Panc1 (cell line): ENCODE data around the gene DEPDC5. TPM values are rescaled to one million over a fixed set of nuclear protein-coding genes. Genes with fewer than 3 reads are reported as not detected.

Source experiments
- ATAC-seq: fragments of 200-7000 bp; cut with Tn5 transposase; 2 replicates; pipeline ENCODE4 v1.9.1; 2020; ENCODE audit warnings: mild to moderate bottlenecking, moderate library complexity
- BruUV-seq: library from RNA; stranded (reverse); fragments of 400-500 nt; replicated peaks from 2 replicates; lab custom pipeline; 2021; lab: Mats Ljungman, UMichigan
- CTCF ChIA-PET: fragments of 300-600 bp; sonication (Branson Sonifier 250); formaldehyde crosslinking; loops from one replicate; lab custom pipeline; 2022; ENCODE audit warnings: antibody characterized with exemption; lab: Charles Lee
- POLR2A ChIA-PET: fragments of 300-600 bp; sonication (Branson Sonifier 250); formaldehyde crosslinking; loops from one replicate; lab custom pipeline; 2022; ENCODE audit warnings: antibody characterized with exemption; lab: Charles Lee
- DNase-seq: peaks from one replicate; pipeline ENCODE4 v3.0.0-alpha.2; 2010; ENCODE audit warnings: low read depth, low spot score
- H3K27ac ChIP-seq: 2 replicates; pipeline ENCODE4 v1.5.1; 2011; ENCODE audit warnings: mild to moderate bottlenecking, low read length, inconsistent platforms
- H3K27me3 ChIP-seq: fragments of 200-500 bp; sonication (Bioruptor generic); 2 replicates; pipeline ENCODE4 v1.6.0; 2014; ENCODE audit warnings: low read length, inconsistent platforms; ENCODE audit not compliant: control insufficient read depth, insufficient read depth
- H3K36me3 ChIP-seq: fragments of 200-500 bp; sonication (Bioruptor generic); 2 replicates; pipeline ENCODE4 v1.5.1; 2014; ENCODE audit warnings: inconsistent platforms, mild to moderate bottlenecking, low read length, moderate library complexity; ENCODE audit not compliant: control insufficient read depth, insufficient read depth
- H3K4me1 ChIP-seq: 2 replicates; pipeline ENCODE4 v1.5.1; 2011; ENCODE audit warnings: inconsistent platforms, mild to moderate bottlenecking, low read length, moderate library complexity; ENCODE audit not compliant: control insufficient read depth, insufficient read depth
- H3K4me3 ChIP-seq, 2 experiments: 2 replicates each; pipeline ENCODE4 v1.5.1; 2011 to 2012; ENCODE audit warnings: low read depth in 2 of 2, low read length in 2 of 2, mild to moderate bottlenecking in 2 of 2, inconsistent platforms in 1 of 2, moderate library complexity in 1 of 2
- H3K9me3 ChIP-seq: fragments of 200-500 bp; sonication (Bioruptor generic); 2 replicates; pipeline ENCODE4 v1.5.1; 2014; ENCODE audit warnings: low read depth, mild to moderate bottlenecking, inconsistent platforms, low read length, moderate library complexity; ENCODE audit not compliant: control insufficient read depth, insufficient read depth
- CTCF ChIP-seq: fragments of 450-650 bp; IDR thresholded peaks from 2 replicates; pipeline ENCODE4 v1.5.1; 2017; ENCODE audit warnings: mild to moderate bottlenecking
- POLR2AphosphoS5 ChIP-seq: IDR thresholded peaks from 2 replicates; pipeline ENCODE4 v1.6.1; 2012; ENCODE audit warnings: mild to moderate bottlenecking, low read depth, low read length, moderate library complexity
- SIN3A ChIP-seq: IDR thresholded peaks from 2 replicates; pipeline ENCODE4 v1.6.1; 2012; ENCODE audit warnings: low read depth, mild to moderate bottlenecking, low read length, moderate library complexity, borderline replicate concordance; ENCODE audit not compliant: insufficient read depth
- TCF7L2 ChIP-seq: IDR thresholded peaks from 2 replicates; pipeline ENCODE4 v1.6.1; 2011; ENCODE audit warnings: mild to moderate bottlenecking, low read depth, low read length, inconsistent platforms
- in situ Hi-C: cut with HindIII; loops from 2 replicates; pipeline ENCODE4 v1.10.0; 2016; ENCODE audit warnings: low sequenced_read_pairs, low pct_unique_long_range_greater_than_20kb
- intact Hi-C: fragments of 100-400 bp; cut with micrococcal nuclease; formaldehyde crosslinking; loops from one replicate; pipeline ENCODE4 v1.10.0; 2022; ENCODE audit not compliant: unreplicated experiment
- total RNA-seq: library from RNA; stranded (reverse); gene quantifications from one replicate; pipeline ENCODE4 v1.2.1, GENCODE V29; 2021; ENCODE audit not compliant: unreplicated experiment
- TF ChIP-seq, protein P1 (sequence below), 2 experiments: IDR thresholded peaks; 2 replicates each; pipeline ENCODE4 v1.6.1; 2011 to 2012; ENCODE audit warnings: low read depth in 2 of 2, control low read depth in 1 of 2, low read length in 1 of 2, mild to moderate bottlenecking in 1 of 2, moderate library complexity in 1 of 2; ENCODE audit not compliant: insufficient read depth in 1 of 2

The DEPDC5 gene
- total RNA-seq, 1 experiment from 2014 or later, result 20.2 TPM

- in situ Hi-C loops (no loop called here), intact Hi-C loops (no loop called here)
- no TSS peak for BruUV-seq
- H3K27me3 ChIP-seq, result no peaks in the 10 kb centered on the region; the same call in 1 of the 2 replicates
- no peak for ATAC-seq
- no peaks in the 10 kb centered on the region for H3K4me1 ChIP-seq
- no peak for TF ChIP-seq CTCF
- H3K4me3 ChIP-seq, result no peak overlapping the region
- no peaks in the 10 kb centered on the region for H3K36me3 ChIP-seq
- no peak for DNase-seq
- no peaks in the 10 kb centered on the region for H3K9me3 ChIP-seq
- H3K27ac ChIP-seq, result no peak overlapping the region
- CTCF ChIA-PET, result no interaction called here
- POLR2A ChIA-PET, result no interaction called here
Measured at GRCh38 chr22:31923747-31924146, 169.9 kb downstream of the DEPDC5 start.

DNA sequence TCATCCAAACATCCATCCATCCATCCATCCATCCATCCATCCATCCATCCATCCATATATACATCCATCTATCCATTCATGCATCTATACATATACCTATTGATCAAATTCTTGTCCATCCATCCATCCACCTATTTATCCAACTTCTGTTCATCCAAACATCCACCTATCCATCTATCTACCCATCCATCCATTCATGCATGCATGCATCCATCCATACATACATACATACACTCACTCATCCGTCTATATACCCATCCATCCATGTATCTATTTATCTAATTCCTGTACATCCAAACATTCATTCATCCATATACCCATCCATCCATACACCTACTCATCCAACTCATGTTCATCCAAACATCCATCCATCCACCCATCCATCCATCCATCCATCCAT, 171.2 kb downstream of the DEPDC5 start:
- no peaks in the 10 kb centered on the region; the same call in 1 of the 2 replicates for H3K27me3 ChIP-seq
- no peak for DNase-seq
- no peak for ATAC-seq
- in situ Hi-C loops, result no loop called here
- H3K9me3 ChIP-seq, result no peaks in the 10 kb centered on the region
- H3K4me3 ChIP-seq, result no peak overlapping the region
- BruUV-seq, result no TSS peak
- ChIA-PET CTCF (no interaction called here), POLR2A (no interaction called here)
- H3K27ac ChIP-seq, result no peak overlapping the region
- TF ChIP-seq SIN3A (no peak), TCF7L2 (no peak), CTCF (no peak), POLR2AphosphoS5 (no peak)
- TF ChIP-seq, protein P1, sequence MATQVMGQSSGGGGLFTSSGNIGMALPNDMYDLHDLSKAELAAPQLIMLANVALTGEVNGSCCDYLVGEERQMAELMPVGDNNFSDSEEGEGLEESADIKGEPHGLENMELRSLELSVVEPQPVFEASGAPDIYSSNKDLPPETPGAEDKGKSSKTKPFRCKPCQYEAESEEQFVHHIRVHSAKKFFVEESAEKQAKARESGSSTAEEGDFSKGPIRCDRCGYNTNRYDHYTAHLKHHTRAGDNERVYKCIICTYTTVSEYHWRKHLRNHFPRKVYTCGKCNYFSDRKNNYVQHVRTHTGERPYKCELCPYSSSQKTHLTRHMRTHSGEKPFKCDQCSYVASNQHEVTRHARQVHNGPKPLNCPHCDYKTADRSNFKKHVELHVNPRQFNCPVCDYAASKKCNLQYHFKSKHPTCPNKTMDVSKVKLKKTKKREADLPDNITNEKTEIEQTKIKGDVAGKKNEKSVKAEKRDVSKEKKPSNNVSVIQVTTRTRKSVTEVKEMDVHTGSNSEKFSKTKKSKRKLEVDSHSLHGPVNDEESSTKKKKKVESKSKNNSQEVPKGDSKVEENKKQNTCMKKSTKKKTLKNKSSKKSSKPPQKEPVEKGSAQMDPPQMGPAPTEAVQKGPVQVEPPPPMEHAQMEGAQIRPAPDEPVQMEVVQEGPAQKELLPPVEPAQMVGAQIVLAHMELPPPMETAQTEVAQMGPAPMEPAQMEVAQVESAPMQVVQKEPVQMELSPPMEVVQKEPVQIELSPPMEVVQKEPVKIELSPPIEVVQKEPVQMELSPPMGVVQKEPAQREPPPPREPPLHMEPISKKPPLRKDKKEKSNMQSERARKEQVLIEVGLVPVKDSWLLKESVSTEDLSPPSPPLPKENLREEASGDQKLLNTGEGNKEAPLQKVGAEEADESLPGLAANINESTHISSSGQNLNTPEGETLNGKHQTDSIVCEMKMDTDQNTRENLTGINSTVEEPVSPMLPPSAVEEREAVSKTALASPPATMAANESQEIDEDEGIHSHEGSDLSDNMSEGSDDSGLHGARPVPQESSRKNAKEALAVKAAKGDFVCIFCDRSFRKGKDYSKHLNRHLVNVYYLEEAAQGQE (IDR thresholded peaks at IDR 0.05; ENCODE audit: insufficient read depth in 1 of 2, low read depth in 2 of 2, low read length in 1 of 2), result no peak
- H3K4me1 ChIP-seq, result no peaks in the 10 kb centered on the region
- H3K36me3 ChIP-seq, result no peaks in the 10 kb centered on the region
- intact Hi-C loops, result no loop called here

GRCh38 chr22:31926024-31926423, 172.2 kb downstream of the DEPDC5 start:
- TF ChIP-seq SIN3A (no peak), TCF7L2 (no peak), CTCF (no peak)
- TF ChIP-seq, protein P1 (IDR thresholded peaks at IDR 0.05; ENCODE audit: insufficient read depth in 1 of 2, low read depth in 2 of 2, low read length in 1 of 2), result no peak
- ChIA-PET CTCF (no interaction called here), POLR2A (no interaction called here)
- BruUV-seq, result no TSS peak
- no peak overlapping the region for H3K27ac ChIP-seq
- no peak for DNase-seq
- no peak for ATAC-seq
- no peaks in the 10 kb centered on the region for H3K36me3 ChIP-seq
- H3K9me3 ChIP-seq, result no peaks in the 10 kb centered on the region
- in situ Hi-C loops, result no loop called here
- H3K27me3 ChIP-seq, result no peaks in the 10 kb centered on the region; the same call in 1 of the 2 replicates
- no peak overlapping the region for H3K4me3 ChIP-seq
- H3K4me1 ChIP-seq, result no peaks in the 10 kb centered on the region
- intact Hi-C loops, result no loop called here
